Camera-type eye (tissue), 1 donor: ENCODE data around the gene CD33. TPM values are rescaled to one million over a fixed set of nuclear protein-coding genes. Genes with fewer than 3 reads are reported as not detected.

Experiments used
- total RNA-seq: library from RNA; depleted of rRNA; stranded (reverse); fragments of >200 nt; gene quantifications from one replicate; pipeline ENCODE4 v1.2.3, GENCODE V29; 2014

Gene CD33
- total RNA-seq: 1.7 TPM

DNA sequence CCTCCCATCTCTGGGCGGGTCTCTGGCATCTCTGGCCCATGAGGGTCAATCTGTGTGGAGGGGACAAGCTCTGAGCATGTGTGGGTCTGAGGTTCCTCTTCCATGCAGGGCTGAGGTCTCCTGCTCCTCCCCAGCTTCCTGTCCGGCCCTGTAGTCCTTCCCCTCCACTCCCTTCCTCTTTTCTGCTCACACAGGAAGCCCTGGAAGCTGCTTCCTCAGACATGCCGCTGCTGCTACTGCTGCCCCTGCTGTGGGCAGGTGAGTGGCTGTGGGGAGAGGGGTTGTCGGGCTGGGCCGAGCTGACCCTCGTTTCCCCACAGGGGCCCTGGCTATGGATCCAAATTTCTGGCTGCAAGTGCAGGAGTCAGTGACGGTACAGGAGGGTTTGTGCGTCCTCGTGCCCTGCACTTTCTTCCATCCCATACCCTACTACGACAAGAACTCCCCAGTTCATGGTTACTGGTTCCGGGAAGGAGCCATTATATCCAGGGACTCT, at the start of gene CD33:
Gene CD33 (plus strand): TSS at position 183 of the 496 bp plus-strand sequence. CDS start 39 bp downstream, at position 222.

DNA sequence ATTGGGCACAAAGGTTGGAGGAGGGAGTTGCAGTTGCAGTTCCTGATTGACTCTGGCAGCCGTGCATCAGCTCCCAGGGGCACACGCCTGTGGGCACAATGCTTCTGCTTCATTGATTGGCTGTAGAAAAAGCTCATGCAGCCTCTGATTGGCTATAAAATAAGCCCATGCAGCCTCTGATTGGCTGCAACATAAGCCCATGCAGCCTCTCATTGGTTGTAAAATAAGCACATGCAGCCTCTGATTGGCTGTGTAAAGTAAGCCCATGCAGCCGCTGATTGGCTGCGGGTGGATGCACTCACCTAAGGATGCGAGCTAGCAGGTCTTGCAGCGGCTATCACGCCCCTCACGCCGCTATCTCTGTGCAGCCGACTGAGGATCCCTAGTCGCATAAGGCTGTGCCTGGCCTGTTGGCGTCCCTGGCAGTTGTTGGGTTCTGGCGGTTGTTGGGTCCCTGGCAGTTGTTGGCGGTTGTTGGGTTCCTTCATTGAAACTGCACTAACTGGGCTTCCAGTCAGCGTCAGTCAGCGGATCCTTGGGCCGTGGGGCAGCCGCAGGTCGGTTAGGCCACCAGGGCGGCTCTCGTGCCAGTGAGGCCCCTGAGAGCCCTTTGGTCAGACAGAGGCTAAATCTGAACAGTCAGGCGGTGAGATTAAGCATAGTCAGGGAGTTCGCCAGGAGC, 26.0 kb downstream of the CD33 start, which contains the start of gene SIGLECL1:
Gene SIGLECL1 (plus strand): TSS at position 295 of the 682 bp plus-strand sequence. CDS start 12,993 bp downstream, outside the sequence.

Other genes starting within 250 kb of the CD33 start
- gene KLK7, start 241.2 kb upstream of the CD33 start, total RNA-seq: not detected
- gene KLK8, start 223.5 kb upstream of the CD33 start, total RNA-seq: not detected
- gene KLK10, start 205.4 kb upstream of the CD33 start, total RNA-seq: 1.9 TPM
- gene KLK11, start 198.5 kb upstream of the CD33 start, total RNA-seq: 4.7 TPM
- gene KLK12, start 190.1 kb upstream of the CD33 start, total RNA-seq: not detected
- not detected for gene KLK13, start 160.0 kb upstream of the CD33 start, total RNA-seq
- not detected for gene KLK14, start 142.2 kb upstream of the CD33 start, total RNA-seq
- 4.0 TPM for gene CTU1, start 116.7 kb upstream of the CD33 start, total RNA-seq
- 0.99 TPM for gene SIGLEC9, start 100.2 kb upstream of the CD33 start, total RNA-seq
- gene SIGLEC7, start 82.8 kb upstream of the CD33 start, total RNA-seq: 1.2 TPM
- not detected for gene SIGLECL1, start 26.0 kb downstream of the CD33 start, total RNA-seq
- 10.9 TPM for gene IGLON5, start 86.6 kb downstream of the CD33 start, total RNA-seq
- gene VSIG10L, start 117.1 kb downstream of the CD33 start, total RNA-seq: 2.5 TPM
- 37.9 TPM for gene ETFB, start 141.3 kb downstream of the CD33 start, total RNA-seq
- not detected for gene CLDND2, start 143.9 kb downstream of the CD33 start, total RNA-seq
- 1.1 TPM for gene NKG7, start 147.6 kb downstream of the CD33 start, total RNA-seq
- 168 TPM for gene LIM2, start 162.9 kb downstream of the CD33 start, total RNA-seq
- not detected for gene C19orf84, start 165.5 kb downstream of the CD33 start, total RNA-seq
- gene SIGLEC10, start 192.6 kb downstream of the CD33 start, total RNA-seq: 0.77 TPM
- not detected for gene SIGLEC8, start 233.4 kb downstream of the CD33 start, total RNA-seq